Natural killer cell (primary cell): ENCODE measurements around the gene SPNS2. TPM values are rescaled to one million over a fixed set of nuclear protein-coding genes. Genes with fewer than 3 reads are reported as not detected.

Experiments used
- ATAC-seq, 3 donors: fragments of 150-1000 bp in 2 of 3; fragments of 200-7000 bp in 1 of 3; cut with Tn5 transposase; 1 replicate in 1 of 3; 2 replicates in 2 of 3; pipeline ENCODE4 v1.10.0; 2021; ENCODE audit warnings: mild to moderate bottlenecking in 2 of 3, moderate library complexity in 2 of 3
- DNase-seq, 2 donors: peaks; one replicate each; pipeline versions ENCODE4 v3.0.0 to v3.0.0-alpha.2; 2013 to 2021; ENCODE audit warnings: mixed read lengths in 1 of 2
- H3K27ac ChIP-seq: one replicate; pipeline ENCODE4 v1.5.1; 2013; ENCODE audit warnings: mild to moderate bottlenecking, low read length
- H3K27me3 ChIP-seq: one replicate; pipeline ENCODE4 v1.6.1; 2013; ENCODE audit warnings: low read length; ENCODE audit not compliant: control insufficient read depth, insufficient read depth
- H3K36me3 ChIP-seq: one replicate; pipeline ENCODE4 v1.6.1; 2013; ENCODE audit warnings: low read length; ENCODE audit not compliant: control insufficient read depth, insufficient read depth
- H3K4me1 ChIP-seq: one replicate; pipeline ENCODE4 v1.6.1; 2013; ENCODE audit warnings: low read length; ENCODE audit not compliant: control insufficient read depth, insufficient read depth
- H3K4me3 ChIP-seq: one replicate; pipeline ENCODE4 v1.5.1; 2013; ENCODE audit warnings: low read length
- H3K9me3 ChIP-seq: one replicate; pipeline ENCODE4 v1.6.1; 2013; ENCODE audit warnings: low read length; ENCODE audit not compliant: control insufficient read depth, insufficient read depth
- H3K27ac Mint-ChIP-seq, 2 donors: one replicate each; pipeline ENCODE4 v1.8.0; 2022; ENCODE audit warnings: mild to moderate bottlenecking in 2 of 2, mixed read lengths in 2 of 2, moderate library complexity in 1 of 2
- H3K27me3 Mint-ChIP-seq, 2 donors: one replicate each; pipeline ENCODE4 v1.8.0; 2022; ENCODE audit warnings: low read depth in 2 of 2, mixed read lengths in 2 of 2
- H3K36me3 Mint-ChIP-seq: one replicate; pipeline ENCODE4 v1.8.0; 2022; ENCODE audit warnings: mixed read lengths
- H3K4me1 Mint-ChIP-seq, 2 donors: one replicate each; pipeline ENCODE4 v1.8.0; 2022; ENCODE audit warnings: mixed read lengths in 2 of 2
- H3K4me3 Mint-ChIP-seq: one replicate; pipeline ENCODE4 v1.8.0; 2022; ENCODE audit warnings: mild to moderate bottlenecking, moderate library complexity, mixed read lengths
- H3K9me3 Mint-ChIP-seq, 2 donors: one replicate each; pipeline ENCODE4 v1.8.0; 2022; ENCODE audit warnings: mixed read lengths in 2 of 2
- WGBS: methylation state at CpG from one replicate; pipeline ENCODE4 v1.1.7; 2013; ENCODE audit warnings: missing lambda C conversion rate; ENCODE audit not compliant: insufficient coverage; 5-methylcytosine and 5-hydroxymethylcytosine counted together
- intact Hi-C: fragments of 100-400 bp; cut with micrococcal nuclease; formaldehyde crosslinking; loops from one replicate; pipeline ENCODE4 v1.14.2; 2022
- total RNA-seq, 4 donors: library from RNA; stranded (reverse); fragments of 120-200 nt in 1 of 4; gene quantifications; one replicate each; pipeline versions ENCODE4 v1.2.3 to v1.2.4, GENCODE V29; 2013 to 2022
- TF ChIP-seq, protein P1 (sequence below): fragments of 200-600 bp; IDR thresholded peaks from one replicate; pipeline ENCODE4 v1.8.0; 2022; ENCODE audit warnings: antibody characterized with exemption

Gene SPNS2
- total RNA-seq, 3 donors from 2014 or later (not counting 1 experiment from before 2014, with no cell fraction given) = 0.28 to 0.93 (median 0.43) TPM

DNA sequence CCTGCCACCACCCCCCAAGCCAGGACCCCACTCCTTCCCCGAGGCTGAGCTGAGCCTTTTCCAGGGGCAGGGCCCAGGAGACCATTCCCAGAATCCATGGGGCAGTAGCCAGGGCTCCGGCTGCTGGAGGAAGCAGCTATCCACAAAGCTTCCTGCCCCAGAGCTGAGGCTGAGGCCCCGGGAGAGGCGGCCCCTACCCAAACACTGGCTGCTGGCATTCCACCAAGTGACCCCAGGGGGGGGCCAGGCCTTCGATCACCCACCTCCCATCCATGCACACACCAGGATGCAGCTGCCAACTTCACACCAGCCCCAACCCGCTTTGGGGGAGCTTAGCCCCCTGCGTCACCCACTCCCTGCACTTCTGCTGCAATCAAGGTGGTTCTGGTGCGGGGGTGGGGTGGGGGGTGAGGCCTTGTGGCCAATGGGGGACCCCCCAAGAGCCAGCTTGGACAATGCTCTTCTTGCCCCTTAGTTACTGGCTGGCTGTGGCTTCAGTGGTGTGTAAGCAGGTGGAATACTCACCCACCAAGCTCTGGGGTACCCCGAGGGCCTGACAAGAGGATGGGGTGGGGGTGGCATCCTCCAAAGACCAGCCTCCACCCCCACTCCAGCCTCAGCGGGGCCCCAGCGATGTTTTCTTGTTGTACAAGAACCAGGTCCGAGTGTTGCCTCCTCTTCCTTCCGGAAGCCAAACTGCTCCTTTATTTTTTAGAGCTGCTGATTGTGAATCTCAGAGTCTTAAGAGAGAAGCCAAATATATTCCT, 39.7 kb downstream of the SPNS2 start:
- H3K27me3 ChIP-seq = no peaks in the 10 kb centered on the region
- H3K27ac Mint-ChIP-seq = no peak overlapping the region
- H3K9me3 Mint-ChIP-seq = no peaks in the 10 kb centered on the region
- H3K36me3 Mint-ChIP-seq = no peaks in the 10 kb centered on the region
- H3K4me3 ChIP-seq = no peak overlapping the region
- H3K27me3 Mint-ChIP-seq = peaks cover 0 to 1% of the 10 kb centered on the region in 2 donors
- TF ChIP-seq, protein P1, sequence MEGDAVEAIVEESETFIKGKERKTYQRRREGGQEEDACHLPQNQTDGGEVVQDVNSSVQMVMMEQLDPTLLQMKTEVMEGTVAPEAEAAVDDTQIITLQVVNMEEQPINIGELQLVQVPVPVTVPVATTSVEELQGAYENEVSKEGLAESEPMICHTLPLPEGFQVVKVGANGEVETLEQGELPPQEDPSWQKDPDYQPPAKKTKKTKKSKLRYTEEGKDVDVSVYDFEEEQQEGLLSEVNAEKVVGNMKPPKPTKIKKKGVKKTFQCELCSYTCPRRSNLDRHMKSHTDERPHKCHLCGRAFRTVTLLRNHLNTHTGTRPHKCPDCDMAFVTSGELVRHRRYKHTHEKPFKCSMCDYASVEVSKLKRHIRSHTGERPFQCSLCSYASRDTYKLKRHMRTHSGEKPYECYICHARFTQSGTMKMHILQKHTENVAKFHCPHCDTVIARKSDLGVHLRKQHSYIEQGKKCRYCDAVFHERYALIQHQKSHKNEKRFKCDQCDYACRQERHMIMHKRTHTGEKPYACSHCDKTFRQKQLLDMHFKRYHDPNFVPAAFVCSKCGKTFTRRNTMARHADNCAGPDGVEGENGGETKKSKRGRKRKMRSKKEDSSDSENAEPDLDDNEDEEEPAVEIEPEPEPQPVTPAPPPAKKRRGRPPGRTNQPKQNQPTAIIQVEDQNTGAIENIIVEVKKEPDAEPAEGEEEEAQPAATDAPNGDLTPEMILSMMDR = no peak
- H3K4me1 Mint-ChIP-seq = peaks cover 0 to 10% of the 10 kb centered on the region in 2 donors
- DNase-seq = no peak
- H3K9me3 ChIP-seq = no peaks in the 10 kb centered on the region
- peaks cover 42% of the 10 kb centered on the region for H3K36me3 ChIP-seq
- no peak overlapping the region for H3K27ac ChIP-seq
- peaks cover 7% of the 10 kb centered on the region for H3K4me1 ChIP-seq
- no peak for ATAC-seq
- 83% methylated on average over 8 of the region's 13 CpGs for WGBS
- H3K4me3 Mint-ChIP-seq = no peak overlapping the region
- intact Hi-C loops = no loop called here

DNA sequence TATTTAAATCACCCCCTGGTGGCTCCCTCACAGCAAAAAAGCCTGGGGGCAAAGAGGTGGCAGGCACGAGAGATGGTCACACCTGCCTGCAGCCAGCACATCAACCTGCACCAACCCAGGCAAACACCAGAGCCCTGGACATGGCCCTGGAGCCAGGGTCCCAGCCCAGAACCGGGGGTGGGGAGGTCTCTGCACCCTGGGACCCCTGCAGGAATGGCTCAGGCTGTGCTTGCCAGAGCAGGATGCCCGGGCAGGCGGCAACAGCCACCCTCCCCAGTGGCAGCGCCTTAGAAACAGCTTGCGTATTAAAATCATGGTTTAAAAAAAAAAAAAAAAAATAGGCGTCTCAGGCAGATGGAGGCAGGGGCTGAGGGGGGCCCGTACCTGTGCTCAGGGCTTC, 40.3 kb downstream of the SPNS2 start:
- WGBS = 88% methylated on average over 8 of the region's 8 CpGs
- no peaks in the 10 kb centered on the region for H3K9me3 ChIP-seq
- no peak overlapping the region for H3K4me3 ChIP-seq
- no peaks in the 10 kb centered on the region for H3K36me3 Mint-ChIP-seq
- TF ChIP-seq, protein P1 = no peak
- peaks cover 2% of the 10 kb centered on the region for H3K4me1 ChIP-seq
- no peaks in the 10 kb centered on the region for H3K27me3 ChIP-seq
- H3K4me1 Mint-ChIP-seq = peaks cover 0 to 6% of the 10 kb centered on the region in 2 donors
- H3K27ac ChIP-seq = no peak overlapping the region
- no peak overlapping the region for H3K4me3 Mint-ChIP-seq
- H3K9me3 Mint-ChIP-seq = no peaks in the 10 kb centered on the region
- ATAC-seq = no peak
- no peaks in the 10 kb centered on the region for H3K27me3 Mint-ChIP-seq
- no peak overlapping the region for H3K27ac Mint-ChIP-seq
- no peak for DNase-seq
- peaks cover 48% of the 10 kb centered on the region for H3K36me3 ChIP-seq
- intact Hi-C loops = no loop called here

DNA sequence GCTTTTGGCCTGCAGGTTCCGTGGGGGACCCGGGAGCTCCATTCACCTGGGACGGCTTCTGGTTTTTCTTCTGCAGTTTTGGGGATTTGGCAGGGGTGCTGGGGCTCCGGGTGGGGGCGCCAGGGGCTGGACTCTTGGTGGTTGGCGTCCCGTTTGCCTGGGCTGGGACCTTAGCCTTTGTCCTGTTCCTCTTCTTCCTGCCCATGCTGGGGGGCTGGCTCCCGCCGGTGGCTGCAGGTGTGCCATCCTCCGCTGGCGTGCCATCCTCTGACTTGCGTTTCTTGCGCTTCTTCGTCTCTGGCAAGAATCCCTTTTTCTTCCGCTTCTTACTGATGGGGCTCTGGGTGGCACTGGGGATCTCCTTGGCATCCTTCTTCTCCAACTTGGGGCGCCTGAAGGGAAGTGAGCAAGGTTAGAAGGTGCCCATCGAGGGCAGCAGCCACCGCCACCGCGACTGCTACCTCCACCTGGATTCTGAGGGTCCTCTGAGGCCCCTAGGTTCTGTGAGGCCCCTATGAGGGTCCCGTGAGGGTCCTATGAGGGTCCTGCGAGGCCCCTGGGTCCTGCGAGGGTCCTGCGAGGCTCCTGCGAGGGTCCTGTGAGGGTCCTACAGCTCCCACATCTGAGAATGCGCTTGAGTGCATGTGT, 41.0 kb downstream of the SPNS2 start:
- Mint-ChIP-seq H3K27ac (no peak overlapping the region), H3K36me3 (no peaks in the 10 kb centered on the region), H3K4me3 (no peak overlapping the region), H3K9me3 (no peaks in the 10 kb centered on the region), H3K27me3 (no peaks in the 10 kb centered on the region), H3K4me1 (peaks cover 0 to 5% of the 10 kb centered on the region in 2 donors)
- Histone ChIP-seq H3K27ac (no peak overlapping the region), H3K4me3 (no peak overlapping the region), H3K9me3 (no peaks in the 10 kb centered on the region), H3K27me3 (no peaks in the 10 kb centered on the region), H3K36me3 (peaks cover 52% of the 10 kb centered on the region), H3K4me1 (no peaks in the 10 kb centered on the region)
- DNase-seq = no peak
- intact Hi-C loops = no loop called here
- 95% methylated on average over 26 of the region's 26 CpGs for WGBS
- no peak for ATAC-seq
- TF ChIP-seq, protein P1 = no peak
